ENCODE results near the gene PCDHGA4.
"Not testable (repeated sequence)": the region's sequence is repeated elsewhere in the genome, so short reads cannot be mapped to it uniquely, and the experiment has no call there.

The PCDHGA4 gene

DNA sequence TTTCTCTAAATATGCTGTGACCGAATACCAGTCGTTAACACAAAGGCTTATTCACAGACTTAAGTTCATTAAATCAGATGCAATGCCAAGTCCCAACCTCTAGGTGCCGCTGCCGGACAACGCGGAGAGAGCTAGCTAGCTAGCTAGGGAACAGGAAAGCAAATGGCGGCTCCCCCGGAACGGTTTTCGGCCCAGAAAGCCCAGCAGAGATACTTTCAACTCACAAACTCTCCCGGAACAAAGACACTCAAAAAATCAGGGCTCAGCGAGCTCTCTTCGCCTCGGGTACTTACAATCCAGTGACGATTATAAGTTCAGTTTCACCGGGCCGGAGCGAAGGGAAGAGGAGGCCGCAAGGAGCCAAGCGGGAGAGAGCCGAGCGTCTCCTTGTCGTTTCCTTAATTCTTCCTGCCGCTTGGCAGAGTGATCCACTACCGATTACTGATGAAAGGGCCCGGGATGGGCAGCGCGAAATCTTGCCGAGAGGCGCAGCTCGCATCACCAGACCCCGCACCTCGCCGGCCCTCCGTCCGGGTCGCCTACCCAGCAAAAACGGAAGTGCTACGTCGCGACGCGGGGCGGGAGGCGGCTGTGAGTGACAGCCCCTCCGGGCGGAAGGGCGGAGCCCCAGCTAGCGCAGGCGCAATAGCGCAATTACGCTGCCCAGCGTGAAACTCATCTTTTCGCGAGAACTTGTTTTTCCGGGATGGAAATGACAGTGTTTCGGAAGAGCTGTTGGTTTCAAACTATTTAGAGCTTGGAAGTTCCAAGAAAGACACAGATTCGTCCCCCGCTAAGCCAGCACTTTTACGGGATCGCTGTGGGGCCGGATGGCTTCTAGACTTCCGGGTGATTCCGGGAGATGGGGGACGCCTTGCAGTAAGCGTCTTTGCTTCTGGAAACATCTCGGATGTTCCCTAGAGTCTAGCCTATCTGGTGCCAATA is 34.3 kb upstream of the PCDHGA4 start, which contains the start of gene TAF7:
Gene TAF7, minus strand, starts transcription at position 560 of the 945 bp plus-strand sequence. CDS start 740 bp downstream, outside the sequence.
- in situ Hi-C loops (cut with HindIII; ENCODE audit: low pct_ligation_motif_present, low sequenced_read_pairs) = no loop called here
- Histone ChIP-seq H3K36me3 (replicated peaks) (peaks cover 17% of the 10 kb centered on the region), H3K27ac (peak within 1 kb of the TSS; percentile 97), H3K4me3 (ENCODE audit: low read depth, low read length) (peak within 1 kb of the TSS; percentile 87), H3K27me3 (replicated peaks) (no peaks in the 10 kb centered on the region)
- TF ChIP-seq, protein P1, sequence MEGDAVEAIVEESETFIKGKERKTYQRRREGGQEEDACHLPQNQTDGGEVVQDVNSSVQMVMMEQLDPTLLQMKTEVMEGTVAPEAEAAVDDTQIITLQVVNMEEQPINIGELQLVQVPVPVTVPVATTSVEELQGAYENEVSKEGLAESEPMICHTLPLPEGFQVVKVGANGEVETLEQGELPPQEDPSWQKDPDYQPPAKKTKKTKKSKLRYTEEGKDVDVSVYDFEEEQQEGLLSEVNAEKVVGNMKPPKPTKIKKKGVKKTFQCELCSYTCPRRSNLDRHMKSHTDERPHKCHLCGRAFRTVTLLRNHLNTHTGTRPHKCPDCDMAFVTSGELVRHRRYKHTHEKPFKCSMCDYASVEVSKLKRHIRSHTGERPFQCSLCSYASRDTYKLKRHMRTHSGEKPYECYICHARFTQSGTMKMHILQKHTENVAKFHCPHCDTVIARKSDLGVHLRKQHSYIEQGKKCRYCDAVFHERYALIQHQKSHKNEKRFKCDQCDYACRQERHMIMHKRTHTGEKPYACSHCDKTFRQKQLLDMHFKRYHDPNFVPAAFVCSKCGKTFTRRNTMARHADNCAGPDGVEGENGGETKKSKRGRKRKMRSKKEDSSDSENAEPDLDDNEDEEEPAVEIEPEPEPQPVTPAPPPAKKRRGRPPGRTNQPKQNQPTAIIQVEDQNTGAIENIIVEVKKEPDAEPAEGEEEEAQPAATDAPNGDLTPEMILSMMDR (IDR thresholded peaks at IDR 0.05; ENCODE audit: low read depth, low read length, missing control alignments) = peak; percentile 91
- peak; percentile 86 for DNase-seq

DNA sequence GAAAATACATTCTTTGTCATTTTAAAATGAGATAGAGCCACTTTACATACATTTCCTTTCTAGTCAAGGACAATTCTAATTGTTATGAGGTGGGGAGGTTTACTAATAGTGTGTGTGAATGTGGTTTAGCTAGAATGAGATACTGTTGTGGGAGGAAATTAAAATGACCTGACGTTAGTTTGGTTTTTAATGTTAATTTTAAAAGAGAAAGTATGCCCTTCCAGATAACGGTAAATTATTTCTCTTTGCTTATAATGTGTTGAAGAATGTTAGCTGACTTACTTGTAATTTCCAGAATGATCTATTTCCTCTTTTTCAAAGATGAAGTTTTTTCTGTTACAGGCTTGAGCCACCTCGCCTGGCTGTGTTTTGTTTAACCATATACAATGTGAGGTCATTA is 32.6 kb upstream of the PCDHGA4 start:
- H3K4me3 ChIP-seq (ENCODE audit: low read depth, low read length) = no peak overlapping the region
- no peak for DNase-seq
- TF ChIP-seq, protein P1 (IDR thresholded peaks at IDR 0.05; ENCODE audit: low read depth, low read length, missing control alignments) = no peak

DNA sequence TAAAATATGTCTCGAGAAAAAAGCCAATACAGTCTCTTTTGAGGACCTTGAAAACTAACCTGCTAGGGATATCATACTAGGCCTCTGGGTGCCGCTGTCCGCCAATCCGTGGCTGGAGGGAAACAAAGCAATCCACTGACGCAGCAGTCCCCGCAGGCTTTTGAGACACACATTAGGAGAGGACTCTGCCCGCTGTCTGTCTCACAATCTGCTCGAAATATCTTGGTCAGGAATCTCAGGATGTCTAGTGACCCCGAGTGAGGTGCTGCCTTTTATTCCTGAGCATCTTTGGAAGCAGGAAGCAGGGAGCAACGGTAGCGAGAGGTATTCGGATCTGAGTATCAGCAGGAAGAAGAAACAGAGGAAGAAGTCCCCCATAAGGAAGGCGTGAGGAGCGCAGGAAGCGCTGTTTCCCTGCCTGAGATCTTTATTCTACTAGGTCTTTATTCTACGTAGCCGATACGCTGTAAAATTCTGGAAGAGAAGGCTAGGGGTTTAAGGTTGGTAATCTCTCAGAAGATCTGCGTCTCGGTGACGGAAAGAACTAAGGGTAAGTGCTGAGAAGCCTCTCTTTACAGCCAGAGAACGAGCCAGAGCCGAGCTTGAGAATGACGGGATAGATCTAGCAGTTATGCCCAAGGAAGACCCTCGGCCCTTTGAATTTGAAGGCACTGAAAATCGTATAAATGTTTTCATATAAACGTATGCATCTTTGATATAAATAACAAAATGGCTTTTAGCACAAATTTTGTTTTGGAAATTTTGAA is 28.6 kb upstream of the PCDHGA4 start:
- Histone ChIP-seq H3K4me3 (ENCODE audit: low read depth, low read length) (peak overlapping the region; percentile 51), H3K27ac (peak overlapping the region; percentile 19), H3K36me3 (replicated peaks) (no peaks in the 10 kb centered on the region), H3K27me3 (replicated peaks) (no peaks in the 10 kb centered on the region)
- peak; percentile 80 for DNase-seq
- TF ChIP-seq, protein P1 (IDR thresholded peaks at IDR 0.05; ENCODE audit: low read depth, low read length, missing control alignments) = peak; percentile 77
- in situ Hi-C loops (cut with HindIII; ENCODE audit: low pct_ligation_motif_present, low sequenced_read_pairs) = no loop called here

More for the DNA sequence above, 32.6 kb upstream of the PCDHGA4 start:
- no peak overlapping the region for H3K27ac ChIP-seq
- no peaks in the 10 kb centered on the region for H3K27me3 ChIP-seq (replicated peaks)
- in situ Hi-C loops (cut with HindIII; ENCODE audit: low pct_ligation_motif_present, low sequenced_read_pairs) = no loop called here
- peaks cover 12% of the 10 kb centered on the region for H3K36me3 ChIP-seq (replicated peaks)

DNA sequence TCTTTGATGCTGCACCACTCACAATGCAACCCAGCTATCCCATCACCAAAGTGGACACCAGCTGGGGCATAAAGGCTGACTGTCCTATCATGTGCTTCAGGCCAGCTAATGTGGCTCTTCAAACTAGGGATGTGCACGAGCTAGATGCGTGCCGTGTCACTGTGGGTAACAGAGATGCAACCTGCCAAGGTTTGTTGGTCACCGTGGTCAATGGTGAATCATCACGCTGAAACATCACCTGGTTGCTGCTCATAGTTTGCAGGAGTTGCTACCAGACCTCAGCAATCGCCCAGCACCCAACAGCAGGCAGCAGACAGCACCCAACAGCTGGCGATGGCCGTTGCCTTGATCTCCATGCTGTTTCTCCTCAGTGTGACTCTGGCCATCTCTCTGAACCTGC is 26.6 kb upstream of the PCDHGA4 start:
- in situ Hi-C loops (cut with HindIII; ENCODE audit: low pct_ligation_motif_present, low sequenced_read_pairs) = no loop called here
- H3K27me3 ChIP-seq (replicated peaks) = no peaks in the 10 kb centered on the region
- H3K36me3 ChIP-seq (replicated peaks) = no peaks in the 10 kb centered on the region
- no peak overlapping the region for H3K4me3 ChIP-seq (ENCODE audit: low read depth, low read length)
- no peak overlapping the region for H3K27ac ChIP-seq
- TF ChIP-seq, protein P1 (IDR thresholded peaks at IDR 0.05; ENCODE audit: low read depth, low read length, missing control alignments) = no peak
- no peak for DNase-seq

DNA sequence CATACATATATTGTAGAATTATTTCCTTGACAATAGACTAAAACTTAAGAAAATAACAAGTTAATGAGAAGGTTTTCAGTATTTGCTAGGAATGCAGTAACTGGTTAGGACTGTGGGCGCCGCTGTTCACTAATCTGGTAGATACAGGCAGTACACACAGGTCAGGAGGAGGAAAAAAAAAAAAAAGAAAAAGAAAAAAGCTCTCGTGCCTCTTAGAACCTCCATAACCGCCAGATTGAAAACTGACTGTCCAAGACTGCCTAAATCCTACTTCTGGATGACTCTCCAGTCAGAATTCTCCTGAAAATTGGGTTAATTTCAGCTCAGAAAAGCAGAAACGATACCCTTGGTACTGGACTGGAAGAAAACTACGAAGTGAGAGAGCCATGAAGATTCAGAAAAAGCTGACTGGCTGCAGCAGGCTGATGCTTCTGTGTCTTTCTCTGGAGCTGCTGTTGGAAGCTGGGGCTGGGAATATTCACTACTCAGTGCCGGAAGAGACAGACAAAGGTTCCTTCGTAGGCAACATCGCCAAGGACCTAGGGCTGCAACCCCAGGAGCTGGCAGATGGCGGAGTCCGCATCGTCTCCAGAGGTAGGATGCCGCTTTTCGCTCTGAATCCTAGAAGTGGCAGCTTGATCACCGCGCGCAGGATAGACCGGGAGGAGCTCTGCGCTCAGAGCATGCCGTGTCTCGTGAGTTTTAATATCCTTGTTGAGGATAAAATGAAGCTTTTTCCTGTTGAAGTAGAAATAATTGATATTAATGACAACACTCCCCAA is 24.3 kb upstream of the PCDHGA4 start, which contains the start of gene PCDHGA1:
Gene PCDHGA1, plus strand, starts transcription at position 216 of the 782 bp plus-strand sequence.
- no peaks in the 10 kb centered on the region for H3K27me3 ChIP-seq (replicated peaks)
- TF ChIP-seq, protein P1 (IDR thresholded peaks at IDR 0.05; ENCODE audit: low read depth, low read length, missing control alignments) = peak; percentile 49
- in situ Hi-C loops (cut with HindIII; ENCODE audit: low pct_ligation_motif_present, low sequenced_read_pairs) = no loop called here
- peak within 1 kb of the TSS; percentile 13 for H3K4me3 ChIP-seq (ENCODE audit: low read depth, low read length)
- peak; percentile 66 for DNase-seq
- no peak within 1 kb of the TSS for H3K27ac ChIP-seq
- no peaks in the 10 kb centered on the region for H3K36me3 ChIP-seq (replicated peaks)

DNA sequence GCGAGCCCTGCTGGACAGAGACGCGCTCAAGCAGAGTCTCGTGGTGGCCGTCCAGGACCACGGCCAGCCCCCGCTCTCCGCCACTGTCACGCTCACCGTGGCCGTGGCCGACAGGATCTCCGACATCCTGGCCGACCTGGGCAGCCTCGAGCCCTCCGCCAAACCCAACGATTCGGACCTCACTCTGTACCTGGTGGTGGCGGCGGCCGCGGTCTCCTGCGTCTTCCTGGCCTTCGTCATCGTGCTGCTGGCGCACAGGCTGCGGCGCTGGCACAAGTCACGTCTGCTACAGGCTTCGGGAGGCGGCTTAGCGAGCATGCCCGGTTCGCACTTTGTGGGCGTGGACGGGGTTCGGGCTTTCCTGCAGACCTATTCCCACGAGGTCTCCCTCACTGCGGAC is 22.2 kb upstream of the PCDHGA4 start:
- H3K36me3 ChIP-seq (replicated peaks); H3K27me3 ChIP-seq (replicated peaks); in situ Hi-C loops (cut with HindIII; ENCODE audit: low pct_ligation_motif_present, low sequenced_read_pairs); H3K4me3 ChIP-seq (ENCODE audit: low read depth, low read length); H3K27ac ChIP-seq; DNase-seq: not testable (repeated sequence)

Data from brain microvascular endothelial cell (primary cell).